ENCODE data around the gene TSPAN14. TPM values are rescaled to one million over a fixed set of nuclear protein-coding genes. Genes with fewer than 3 reads are reported as not detected.
"Not testable (repeated sequence)": the region's sequence is repeated elsewhere in the genome, so short reads cannot be mapped to it uniquely, and the experiment has no call there.

The TSPAN14 gene
- total RNA-seq, 2 donors from 2014 or later, result 24.2 to 34.7 TPM

DNA sequence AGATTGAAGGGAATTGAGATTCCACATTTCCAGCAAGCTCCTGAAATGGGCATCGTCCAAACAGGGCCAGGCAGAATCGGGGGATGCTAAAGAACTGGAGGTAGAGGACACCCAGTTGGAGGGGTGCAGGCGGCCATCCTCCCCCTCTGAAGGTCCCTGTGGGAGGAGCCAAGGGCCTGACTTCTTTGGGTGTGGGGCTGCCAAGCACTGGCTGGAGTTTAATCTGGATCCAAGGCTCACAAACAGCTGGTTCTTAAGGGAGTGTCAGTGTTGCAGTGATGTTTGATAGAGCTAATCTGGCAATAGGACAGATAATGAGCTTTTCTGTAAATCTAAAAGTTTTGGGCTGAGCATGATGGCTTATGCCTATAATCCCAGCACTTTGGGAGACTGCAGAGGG is 20.8 kb downstream of the TSPAN14 start:
- H3K27me3 ChIP-seq, result no peaks in the 10 kb centered on the region
- peaks cover 22% of the 10 kb centered on the region for H3K36me3 ChIP-seq
- TF ChIP-seq, protein P1, sequence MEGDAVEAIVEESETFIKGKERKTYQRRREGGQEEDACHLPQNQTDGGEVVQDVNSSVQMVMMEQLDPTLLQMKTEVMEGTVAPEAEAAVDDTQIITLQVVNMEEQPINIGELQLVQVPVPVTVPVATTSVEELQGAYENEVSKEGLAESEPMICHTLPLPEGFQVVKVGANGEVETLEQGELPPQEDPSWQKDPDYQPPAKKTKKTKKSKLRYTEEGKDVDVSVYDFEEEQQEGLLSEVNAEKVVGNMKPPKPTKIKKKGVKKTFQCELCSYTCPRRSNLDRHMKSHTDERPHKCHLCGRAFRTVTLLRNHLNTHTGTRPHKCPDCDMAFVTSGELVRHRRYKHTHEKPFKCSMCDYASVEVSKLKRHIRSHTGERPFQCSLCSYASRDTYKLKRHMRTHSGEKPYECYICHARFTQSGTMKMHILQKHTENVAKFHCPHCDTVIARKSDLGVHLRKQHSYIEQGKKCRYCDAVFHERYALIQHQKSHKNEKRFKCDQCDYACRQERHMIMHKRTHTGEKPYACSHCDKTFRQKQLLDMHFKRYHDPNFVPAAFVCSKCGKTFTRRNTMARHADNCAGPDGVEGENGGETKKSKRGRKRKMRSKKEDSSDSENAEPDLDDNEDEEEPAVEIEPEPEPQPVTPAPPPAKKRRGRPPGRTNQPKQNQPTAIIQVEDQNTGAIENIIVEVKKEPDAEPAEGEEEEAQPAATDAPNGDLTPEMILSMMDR (IDR thresholded peaks at IDR 0.05), result no peak
- peak overlapping the region in 1 of 2 donors; percentile 5 for H3K27ac ChIP-seq
- DNase-seq (ENCODE audit: low spot score), result no peak
- H3K9me3 ChIP-seq, result peaks cover 0 to 9% of the 10 kb centered on the region in 2 donors
- no peak overlapping the region for H3K4me3 ChIP-seq
- peaks cover 0 to 61% of the 10 kb centered on the region in 2 donors for H3K4me1 ChIP-seq

DNA sequence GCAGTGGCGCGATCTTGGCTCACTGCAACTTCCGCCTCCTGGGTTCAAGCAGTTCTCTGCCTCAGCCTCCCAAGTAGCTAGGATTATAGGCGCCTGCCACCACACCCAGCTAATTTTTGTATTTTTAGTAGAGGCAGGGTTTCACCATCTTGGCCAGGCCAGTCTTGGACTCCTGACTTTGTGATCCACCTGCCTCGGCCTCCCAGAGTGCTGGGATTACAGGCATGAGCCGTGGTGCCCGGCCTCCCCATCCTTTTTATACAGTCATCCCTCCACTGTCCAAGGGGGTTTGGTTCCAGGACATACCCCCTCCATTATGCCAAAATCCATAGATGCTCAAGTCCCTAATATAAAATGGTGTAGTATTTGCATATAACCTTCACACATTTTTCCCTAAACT is 21.5 kb downstream of the TSPAN14 start:
- H3K4me3 ChIP-seq; DNase-seq (ENCODE audit: low spot score); H3K27ac ChIP-seq; H3K9me3 ChIP-seq; H3K27me3 ChIP-seq: not testable (repeated sequence)
- peaks cover 0 to 55% of the 10 kb centered on the region in 2 donors for H3K4me1 ChIP-seq
- peaks cover 15% of the 10 kb centered on the region for H3K36me3 ChIP-seq

DNA sequence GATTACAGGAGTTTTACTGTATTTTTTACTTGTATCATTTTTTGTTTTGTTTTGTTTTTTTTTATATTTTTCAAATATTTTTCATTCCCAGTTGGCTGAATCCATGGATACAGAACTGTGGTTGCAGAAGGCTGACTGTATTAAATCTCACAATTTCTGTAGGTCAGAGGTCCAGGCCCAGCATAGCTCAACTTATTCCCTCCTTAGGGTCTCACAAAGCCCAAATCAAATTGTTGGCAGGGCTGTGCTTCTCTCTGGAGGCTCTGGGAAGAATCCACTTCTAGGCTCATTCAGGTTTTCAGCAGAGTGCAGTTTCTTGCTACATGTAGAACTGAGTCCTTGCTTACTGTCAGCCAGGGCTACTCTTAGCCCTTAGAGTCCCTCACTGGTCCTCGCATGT is 22.6 kb downstream of the TSPAN14 start:
- no peak for DNase-seq (ENCODE audit: low spot score)
- Histone ChIP-seq H3K27ac (no peak overlapping the region), H3K4me3 (no peak overlapping the region), H3K4me1 (peaks cover 0 to 44% of the 10 kb centered on the region in 2 donors), H3K27me3 (no peaks in the 10 kb centered on the region), H3K9me3 (peaks cover 0 to 9% of the 10 kb centered on the region in 2 donors), H3K36me3 (peaks cover 15% of the 10 kb centered on the region)
- TF ChIP-seq, protein P1 (IDR thresholded peaks at IDR 0.05), result no peak

DNA sequence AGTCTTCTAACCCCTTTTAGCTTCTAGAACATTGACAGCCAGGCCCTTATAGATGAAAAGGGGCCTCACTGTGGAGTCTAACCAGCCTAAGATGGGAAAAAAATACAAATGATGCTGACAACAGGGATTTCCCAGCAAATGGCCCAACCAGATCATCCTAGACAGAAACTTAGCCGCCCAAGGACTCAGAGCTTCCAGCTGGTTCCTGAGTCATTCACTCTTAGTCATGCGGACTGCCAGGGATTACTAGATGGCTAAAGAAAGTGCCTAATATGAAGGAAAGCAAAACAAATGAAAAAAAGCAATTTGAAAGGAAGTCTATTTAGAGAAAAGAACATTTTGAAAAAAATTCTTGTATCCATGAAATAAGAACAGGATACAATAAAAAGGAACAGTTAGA is 23.7 kb downstream of the TSPAN14 start:
- no peak overlapping the region for H3K27ac ChIP-seq
- peaks cover 13% of the 10 kb centered on the region for H3K36me3 ChIP-seq
- no peaks in the 10 kb centered on the region for H3K27me3 ChIP-seq
- no peak for DNase-seq (ENCODE audit: low spot score)
- TF ChIP-seq, protein P1 (IDR thresholded peaks at IDR 0.05), result no peak
- H3K9me3 ChIP-seq, result peaks cover 0 to 9% of the 10 kb centered on the region in 2 donors
- H3K4me3 ChIP-seq, result no peak overlapping the region
- peaks cover 0 to 33% of the 10 kb centered on the region in 2 donors for H3K4me1 ChIP-seq

DNA sequence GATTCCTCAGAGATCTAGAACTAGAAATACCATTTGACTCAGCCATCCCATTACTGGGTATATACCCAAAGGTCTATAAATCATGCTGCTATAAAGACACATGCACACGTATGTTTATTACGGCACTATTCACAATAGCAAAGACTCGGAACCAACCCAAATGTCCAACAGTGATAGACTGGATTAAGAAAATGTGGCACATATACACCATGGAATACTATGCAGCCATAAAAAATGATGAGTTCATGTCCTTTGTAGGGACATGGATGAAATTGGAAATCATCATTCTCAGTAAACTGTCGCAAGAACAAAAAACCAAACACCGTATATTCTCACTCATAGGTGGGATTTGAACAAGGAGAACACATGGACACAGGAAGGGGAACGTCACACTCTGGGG is 26.3 kb downstream of the TSPAN14 start:
- DNase-seq (ENCODE audit: low spot score); H3K36me3 ChIP-seq; H3K27me3 ChIP-seq; H3K27ac ChIP-seq; H3K9me3 ChIP-seq; H3K4me3 ChIP-seq: not testable (repeated sequence)
- H3K4me1 ChIP-seq, result peaks cover 0 to 28% of the 10 kb centered on the region in 2 donors

DNA sequence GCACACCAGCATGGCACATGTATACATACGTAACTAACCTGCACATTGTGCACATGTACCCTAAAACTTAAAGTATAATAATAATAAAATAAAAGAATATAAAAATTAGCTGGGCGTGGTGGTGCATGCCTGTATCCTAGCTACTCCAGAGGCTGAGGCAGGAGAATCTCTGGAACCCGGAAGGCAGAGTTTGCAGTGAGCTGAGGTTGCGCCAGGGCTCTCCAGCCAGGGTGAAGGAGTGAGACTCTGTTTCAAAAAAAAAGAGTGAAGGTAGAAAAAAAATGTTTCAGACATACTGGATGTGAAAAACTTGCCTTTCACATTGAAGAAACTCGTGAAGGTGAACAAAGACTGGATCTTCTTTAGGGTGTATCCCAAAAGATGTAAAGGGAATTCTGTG is 26.7 kb downstream of the TSPAN14 start:
- peaks cover 0 to 9% of the 10 kb centered on the region in 2 donors for H3K9me3 ChIP-seq
- no peak overlapping the region for H3K27ac ChIP-seq
- no peaks in the 10 kb centered on the region for H3K27me3 ChIP-seq
- DNase-seq (ENCODE audit: low spot score), result no peak
- H3K4me1 ChIP-seq, result peaks cover 0 to 28% of the 10 kb centered on the region in 2 donors
- TF ChIP-seq, protein P1 (IDR thresholded peaks at IDR 0.05), result no peak
- no peak overlapping the region for H3K4me3 ChIP-seq
- H3K36me3 ChIP-seq, result peaks cover 8% of the 10 kb centered on the region

DNA sequence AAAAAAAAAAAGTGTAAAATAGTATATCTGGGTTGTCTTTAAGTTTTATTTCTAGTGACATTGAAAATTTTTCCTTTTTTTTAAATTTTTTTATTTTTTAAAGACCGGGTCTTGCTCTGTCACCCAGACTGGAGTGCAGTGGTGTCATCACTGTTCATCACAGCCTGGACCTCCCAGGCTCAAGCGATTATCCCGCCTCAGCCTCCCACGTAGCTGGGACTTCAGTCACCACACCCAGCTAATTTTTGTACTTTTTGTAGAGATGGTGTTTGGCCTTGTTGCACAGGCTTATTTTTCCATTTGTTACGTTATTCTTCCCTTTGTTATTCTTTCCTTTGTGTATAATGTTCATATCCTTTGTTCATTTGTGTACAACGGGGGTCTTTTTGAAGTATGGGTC is 30.1 kb downstream of the TSPAN14 start:
- peaks cover 1% of the 10 kb centered on the region for H3K36me3 ChIP-seq
- no peaks in the 10 kb centered on the region for H3K27me3 ChIP-seq
- peaks cover 0 to 55% of the 10 kb centered on the region in 2 donors for H3K4me1 ChIP-seq
- H3K27ac ChIP-seq, result no peak overlapping the region
- DNase-seq (ENCODE audit: low spot score), result no peak
- no peaks in the 10 kb centered on the region for H3K9me3 ChIP-seq
- H3K4me3 ChIP-seq, result no peak overlapping the region
- TF ChIP-seq, protein P1 (IDR thresholded peaks at IDR 0.05), result no peak
